Nephron progenitor cell (in vitro differentiated cells): Measurements from ENCODE around the gene KIDINS220.

Experiments
- DNase-seq: peaks from one replicate; pipeline ENCODE4 v3.0.0; 2021
- H3K27ac Mint-ChIP-seq: 2 replicates; pipeline ENCODE4 v1.8.0; 2021; ENCODE audit warnings: mild to moderate bottlenecking, moderate library complexity, mixed read lengths
- H3K27me3 Mint-ChIP-seq: 2 replicates; pipeline ENCODE4 v1.8.0; 2021; ENCODE audit warnings: mild to moderate bottlenecking, low read depth, mixed read lengths; ENCODE audit not compliant: poor library complexity
- H3K36me3 Mint-ChIP-seq: 2 replicates; pipeline ENCODE4 v1.8.0; 2021; ENCODE audit warnings: low read depth, mixed read lengths
- H3K4me1 Mint-ChIP-seq: 2 replicates; pipeline ENCODE4 v1.8.0; 2021; ENCODE audit warnings: mixed read lengths
- H3K4me3 Mint-ChIP-seq: 2 replicates; pipeline ENCODE4 v1.8.0; 2021; ENCODE audit warnings: mild to moderate bottlenecking, moderate library complexity, mixed read lengths
- H3K9me3 Mint-ChIP-seq: 2 replicates; pipeline ENCODE4 v1.8.0; 2021; ENCODE audit warnings: mild to moderate bottlenecking, moderate library complexity, mixed read lengths
- CTCF ChIP-seq: fragments of 200-600 bp; sonication (generic); IDR thresholded peaks from 2 replicates; pipeline ENCODE4 v1.5.0; 2021; ENCODE audit warnings: antibody characterized with exemption

KIDINS220 gene

GRCh38 chr2:8867363-8867762 lies 29.9 kb upstream of the KIDINS220 start:
- Mint-ChIP-seq H3K4me1 (peaks cover 23% of the 10 kb centered on the region), H3K9me3 (no peaks in the 10 kb centered on the region), H3K36me3 (peaks cover 25% of the 10 kb centered on the region), H3K27me3 (peaks cover 4% of the 10 kb centered on the region), H3K4me3 (no peak overlapping the region), H3K27ac (no peak overlapping the region)
- TF ChIP-seq CTCF, result no peak
- DNase-seq, result no peak

GRCh38 chr2:8863331-8863953 lies 26.0 kb upstream of the KIDINS220 start:
- TF ChIP-seq CTCF, result no peak
- H3K9me3 Mint-ChIP-seq, result no peaks in the 10 kb centered on the region
- peaks cover 32% of the 10 kb centered on the region for H3K36me3 Mint-ChIP-seq
- H3K27me3 Mint-ChIP-seq, result peaks cover 4% of the 10 kb centered on the region
- H3K27ac Mint-ChIP-seq, result no peak overlapping the region
- peaks cover 11% of the 10 kb centered on the region for H3K4me1 Mint-ChIP-seq
- no peak for DNase-seq
- no peak overlapping the region for H3K4me3 Mint-ChIP-seq

GRCh38 chr2:8862230-8862629 lies 24.8 kb upstream of the KIDINS220 start:
- no peaks in the 10 kb centered on the region for H3K9me3 Mint-ChIP-seq
- H3K36me3 Mint-ChIP-seq, result peaks cover 32% of the 10 kb centered on the region
- TF ChIP-seq CTCF, result no peak
- peak overlapping the region; percentile 36 for H3K27ac Mint-ChIP-seq
- peaks cover 4% of the 10 kb centered on the region for H3K27me3 Mint-ChIP-seq
- H3K4me1 Mint-ChIP-seq, result peaks cover 17% of the 10 kb centered on the region
- no peak for DNase-seq
- H3K4me3 Mint-ChIP-seq, result no peak overlapping the region

GRCh38 chr2:8861797-8862196 lies 24.4 kb upstream of the KIDINS220 start:
- DNase-seq, result no peak
- no peaks in the 10 kb centered on the region for H3K9me3 Mint-ChIP-seq
- peaks cover 17% of the 10 kb centered on the region for H3K4me1 Mint-ChIP-seq
- peaks cover 35% of the 10 kb centered on the region for H3K36me3 Mint-ChIP-seq
- no peak overlapping the region for H3K4me3 Mint-ChIP-seq
- H3K27me3 Mint-ChIP-seq, result peaks cover 4% of the 10 kb centered on the region
- no peak for TF ChIP-seq CTCF
- no peak overlapping the region for H3K27ac Mint-ChIP-seq

- Mint-ChIP-seq H3K4me1 (peaks cover 15% of the 10 kb centered on the region), H3K9me3 (no peaks in the 10 kb centered on the region), H3K27ac (no peak overlapping the region), H3K4me3 (no peak overlapping the region), H3K27me3 (peaks cover 4% of the 10 kb centered on the region), H3K36me3 (peaks cover 42% of the 10 kb centered on the region)
- DNase-seq, result no peak
- no peak for TF ChIP-seq CTCF
Measured at GRCh38 chr2:8860239-8860638, 22.8 kb upstream of the KIDINS220 start.

GRCh38 chr2:8858910-8859309 lies 21.5 kb upstream of the KIDINS220 start:
- Mint-ChIP-seq H3K27me3 (no peaks in the 10 kb centered on the region), H3K4me1 (peaks cover 6% of the 10 kb centered on the region)
- DNase-seq, result no peak

More at GRCh38 chr2:8858910-8859309, 21.5 kb upstream of the KIDINS220 start:
- Mint-ChIP-seq H3K36me3 (peaks cover 33% of the 10 kb centered on the region), H3K4me3 (no peak overlapping the region), H3K27ac (no peak overlapping the region), H3K9me3 (no peaks in the 10 kb centered on the region)
- TF ChIP-seq CTCF, result no peak
